Measurements from ENCODE around the gene AKAP13. TPM values are rescaled to one million over a fixed set of nuclear protein-coding genes. Genes with fewer than 3 reads are reported as not detected.

Gene AKAP13
- total RNA-seq, 2 donors from 2014 or later: 228 to 273 TPM

DNA sequence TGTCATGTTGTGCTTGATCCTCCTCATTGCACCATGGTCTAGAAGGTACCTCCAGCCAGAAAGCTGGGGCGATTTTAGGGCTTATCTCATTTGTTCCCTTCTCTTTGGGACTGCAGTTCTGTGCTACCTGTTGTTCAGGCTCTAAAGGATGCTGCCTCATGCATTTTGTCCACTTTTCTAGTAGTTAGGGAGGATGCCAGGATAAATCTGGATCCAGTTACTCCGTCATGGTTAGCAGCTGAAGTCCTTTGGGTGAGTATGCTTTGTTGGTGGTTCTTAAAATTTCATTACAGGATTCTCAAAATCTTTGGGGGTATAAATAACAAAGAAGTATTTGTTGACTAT, 8.9 kb downstream of the AKAP13 start:
- TF ChIP-seq, protein P1, sequence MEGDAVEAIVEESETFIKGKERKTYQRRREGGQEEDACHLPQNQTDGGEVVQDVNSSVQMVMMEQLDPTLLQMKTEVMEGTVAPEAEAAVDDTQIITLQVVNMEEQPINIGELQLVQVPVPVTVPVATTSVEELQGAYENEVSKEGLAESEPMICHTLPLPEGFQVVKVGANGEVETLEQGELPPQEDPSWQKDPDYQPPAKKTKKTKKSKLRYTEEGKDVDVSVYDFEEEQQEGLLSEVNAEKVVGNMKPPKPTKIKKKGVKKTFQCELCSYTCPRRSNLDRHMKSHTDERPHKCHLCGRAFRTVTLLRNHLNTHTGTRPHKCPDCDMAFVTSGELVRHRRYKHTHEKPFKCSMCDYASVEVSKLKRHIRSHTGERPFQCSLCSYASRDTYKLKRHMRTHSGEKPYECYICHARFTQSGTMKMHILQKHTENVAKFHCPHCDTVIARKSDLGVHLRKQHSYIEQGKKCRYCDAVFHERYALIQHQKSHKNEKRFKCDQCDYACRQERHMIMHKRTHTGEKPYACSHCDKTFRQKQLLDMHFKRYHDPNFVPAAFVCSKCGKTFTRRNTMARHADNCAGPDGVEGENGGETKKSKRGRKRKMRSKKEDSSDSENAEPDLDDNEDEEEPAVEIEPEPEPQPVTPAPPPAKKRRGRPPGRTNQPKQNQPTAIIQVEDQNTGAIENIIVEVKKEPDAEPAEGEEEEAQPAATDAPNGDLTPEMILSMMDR (IDR thresholded peaks at IDR 0.05): no peak
- no peak overlapping the region for H3K27ac ChIP-seq

DNA sequence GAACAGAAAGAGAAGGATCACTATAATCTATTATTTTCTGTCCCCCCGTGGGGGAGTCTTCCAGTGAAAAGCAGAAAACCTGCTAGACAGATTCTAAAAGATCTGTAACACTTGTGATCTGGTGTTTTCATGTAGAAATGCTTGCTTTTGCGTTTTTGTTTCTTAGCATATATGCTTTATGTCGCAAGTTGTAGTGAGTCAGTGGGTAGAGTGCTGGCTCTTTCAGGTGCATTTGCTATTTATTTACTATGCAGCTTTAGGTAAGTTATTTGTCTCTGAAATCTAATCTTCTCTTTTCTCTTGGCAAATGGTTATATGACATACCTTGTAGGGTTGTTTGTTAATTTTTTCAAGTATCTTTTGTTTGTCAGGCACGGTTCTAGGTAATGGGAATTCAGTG, 9.4 kb downstream of the AKAP13 start:
- no peak overlapping the region for H3K27ac ChIP-seq
- peaks cover 3 to 4% of the 10 kb centered on the region in 2 donors for H3K4me1 ChIP-seq (ENCODE audit: control insufficient read depth in 1 of 2, low read depth in 2 of 2)
- H3K4me3 ChIP-seq: no peak overlapping the region
- no peaks in the 10 kb centered on the region for H3K9me3 ChIP-seq
- TF ChIP-seq, protein P1 (IDR thresholded peaks at IDR 0.05): no peak
- no peaks in the 10 kb centered on the region for H3K36me3 ChIP-seq
- DNase-seq (ENCODE audit: low spot score) (no peak), ATAC-seq (ENCODE audit: insufficient number of reproducible peaks, low FRiP score, low read depth) (no peak)
- H3K27me3 ChIP-seq (replicated peaks; ENCODE audit: insufficient read depth): no peaks in the 10 kb centered on the region

More for the DNA sequence above, 8.9 kb downstream of the AKAP13 start:
- H3K36me3 ChIP-seq: no peaks in the 10 kb centered on the region
- no peaks in the 10 kb centered on the region for H3K9me3 ChIP-seq
- peaks cover 3 to 4% of the 10 kb centered on the region in 2 donors for H3K4me1 ChIP-seq (ENCODE audit: control insufficient read depth in 1 of 2, low read depth in 2 of 2)
- DNase-seq (ENCODE audit: low spot score): no peak
- ATAC-seq (ENCODE audit: insufficient number of reproducible peaks, low FRiP score, low read depth): no peak
- no peaks in the 10 kb centered on the region for H3K27me3 ChIP-seq (replicated peaks; ENCODE audit: insufficient read depth)
- H3K4me3 ChIP-seq: no peak overlapping the region

DNA sequence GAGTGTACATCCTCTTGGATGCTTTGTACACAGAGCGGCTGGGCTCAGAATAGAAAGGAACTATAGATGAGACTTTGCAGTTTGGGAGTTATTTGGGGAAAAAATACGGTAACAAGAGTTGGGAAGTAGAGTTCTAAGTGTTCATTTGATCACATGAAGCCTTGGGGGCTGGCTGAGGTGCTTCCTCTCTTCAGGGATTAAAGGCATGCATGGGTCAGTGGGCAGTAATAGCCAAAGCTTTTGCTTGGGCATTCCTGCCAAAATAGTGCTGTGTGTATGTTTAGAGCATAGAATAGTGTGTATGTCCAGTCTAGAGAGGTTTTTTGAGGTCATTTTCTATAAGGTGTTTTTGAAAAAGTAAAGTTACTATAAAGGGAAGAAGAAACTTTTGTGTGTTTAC, 12.8 kb downstream of the AKAP13 start:
- Histone ChIP-seq H3K9me3 (no peaks in the 10 kb centered on the region), H3K4me3 (no peak overlapping the region), H3K4me1 (ENCODE audit: control insufficient read depth in 1 of 2, low read depth in 2 of 2) (peaks cover 3 to 21% of the 10 kb centered on the region in 2 donors), H3K27ac (no peak overlapping the region), H3K36me3 (no peaks in the 10 kb centered on the region), H3K27me3 (replicated peaks; ENCODE audit: insufficient read depth) (no peaks in the 10 kb centered on the region)
- ATAC-seq (ENCODE audit: insufficient number of reproducible peaks, low FRiP score, low read depth) (no peak), DNase-seq (ENCODE audit: low spot score) (no peak)
- TF ChIP-seq, protein P1 (IDR thresholded peaks at IDR 0.05): no peak

DNA sequence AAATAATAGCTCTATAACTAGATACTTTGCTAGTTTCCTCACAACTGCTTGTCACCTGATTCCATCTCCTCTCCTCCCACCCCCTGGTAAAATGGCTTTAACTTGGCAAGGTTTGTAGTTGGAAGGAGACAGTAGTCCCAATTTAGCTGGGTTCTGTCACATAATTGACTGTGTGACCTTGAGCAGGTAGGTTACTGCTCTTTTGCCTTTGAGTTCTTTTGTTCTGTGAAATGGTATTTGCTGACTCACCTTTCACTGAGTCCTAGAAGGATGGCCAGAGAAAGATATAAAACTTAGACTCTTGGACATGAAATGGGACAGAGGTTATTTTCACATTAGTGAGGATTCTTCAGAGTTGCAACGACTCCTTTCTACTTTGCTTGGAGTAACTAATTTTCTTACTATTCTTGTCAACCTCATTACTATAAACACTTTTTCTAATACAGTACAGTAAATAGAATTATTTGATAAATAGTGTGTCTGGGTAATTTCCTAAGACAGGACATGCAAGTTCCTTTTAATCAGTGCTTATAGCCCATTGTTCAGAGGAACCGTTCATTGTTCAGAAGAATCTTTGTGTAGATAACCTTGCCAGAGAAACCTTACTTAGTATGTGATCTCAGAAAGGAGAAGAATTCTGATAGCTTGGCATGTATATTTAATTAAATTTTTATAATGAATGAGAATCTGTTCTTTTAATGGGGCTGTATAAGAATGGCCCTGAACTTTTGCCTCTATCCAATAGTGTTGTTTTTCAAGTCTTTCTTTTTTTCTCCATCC, 14.3 kb downstream of the AKAP13 start:
- no peak overlapping the region for H3K4me3 ChIP-seq
- H3K27ac ChIP-seq: no peak overlapping the region
- ATAC-seq (ENCODE audit: insufficient number of reproducible peaks, low FRiP score, low read depth) (no peak), DNase-seq (ENCODE audit: low spot score) (no peak)
- peaks cover 0 to 21% of the 10 kb centered on the region in 2 donors for H3K4me1 ChIP-seq (ENCODE audit: control insufficient read depth in 1 of 2, low read depth in 2 of 2)
- H3K27me3 ChIP-seq (replicated peaks; ENCODE audit: insufficient read depth): no peaks in the 10 kb centered on the region
- H3K36me3 ChIP-seq: no peaks in the 10 kb centered on the region
- TF ChIP-seq, protein P1 (IDR thresholded peaks at IDR 0.05): no peak
- H3K9me3 ChIP-seq: no peaks in the 10 kb centered on the region

DNA sequence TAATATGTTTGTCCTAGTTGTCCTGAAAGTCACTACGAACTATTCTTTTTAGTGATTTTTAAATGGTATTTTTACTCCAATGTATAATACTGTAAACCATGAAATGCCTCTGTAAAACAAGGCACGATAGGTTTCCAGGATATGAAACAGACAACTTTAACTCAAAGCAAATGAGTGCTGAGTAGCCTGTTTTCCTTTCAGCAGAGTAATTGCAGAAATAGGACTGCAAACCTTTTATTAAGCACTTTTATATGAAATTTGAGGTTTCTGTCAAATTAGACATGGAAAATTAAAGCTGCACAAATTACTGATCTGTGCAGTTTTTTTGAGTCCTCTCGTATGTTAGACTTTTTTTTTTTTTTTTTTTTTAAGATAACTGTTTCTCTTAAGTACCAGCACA, 16.2 kb downstream of the AKAP13 start:
- H3K9me3 ChIP-seq: no peaks in the 10 kb centered on the region
- H3K4me3 ChIP-seq: no peak overlapping the region
- no peak overlapping the region for H3K27ac ChIP-seq
- H3K27me3 ChIP-seq (replicated peaks; ENCODE audit: insufficient read depth): no peaks in the 10 kb centered on the region
- H3K36me3 ChIP-seq: no peaks in the 10 kb centered on the region
- H3K4me1 ChIP-seq (ENCODE audit: control insufficient read depth in 1 of 2, low read depth in 2 of 2): peaks cover under 1 to 28% of the 10 kb centered on the region in 2 donors
- ATAC-seq (ENCODE audit: insufficient number of reproducible peaks, low FRiP score, low read depth) (no peak), DNase-seq (ENCODE audit: low spot score) (no peak)
- TF ChIP-seq, protein P1 (IDR thresholded peaks at IDR 0.05): no peak

All from thoracic aorta (tissue), 2 donors.